Measurements from ENCODE around the gene GNAL. TPM values are rescaled to one million over a fixed set of nuclear protein-coding genes. Genes with fewer than 3 reads are reported as not detected.

GNAL gene
- total RNA-seq, 2 experiments from 2014 or later, result 0.11 to 0.19 TPM

DNA sequence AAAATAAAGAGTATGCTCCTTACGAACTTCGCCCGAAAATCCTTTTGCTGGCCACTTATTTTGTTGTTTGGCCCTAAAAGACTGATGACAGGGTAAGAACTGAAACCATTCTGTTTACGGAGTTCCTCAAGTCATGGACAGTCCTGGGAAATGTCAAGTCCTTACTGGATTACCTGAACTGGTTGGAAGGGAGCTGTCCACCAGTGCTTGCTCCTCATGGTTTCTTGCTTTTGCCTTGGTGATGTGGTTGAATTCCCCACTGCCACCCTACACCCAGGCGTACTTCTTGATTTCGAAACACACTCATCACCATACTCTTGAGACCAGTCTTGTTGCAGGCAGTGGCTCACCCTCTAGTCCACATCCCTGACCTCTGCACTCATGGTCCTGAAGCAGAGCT lies 113.1 kb downstream of the GNAL start:
- intact Hi-C loops (cut with DNase I, micrococcal nuclease), result no loop called here
- Mint-ChIP-seq H3K36me3 (ENCODE audit: low read depth) (no peaks in the 10 kb centered on the region), H3K4me3 (no peak overlapping the region), H3K27ac (no peak overlapping the region), H3K4me1 (ENCODE audit: low read depth) (no peaks in the 10 kb centered on the region), H3K27me3 (peaks cover 19% of the 10 kb centered on the region), H3K9me3 (no peaks in the 10 kb centered on the region)
- no peaks in the 10 kb centered on the region for H3K9me3 ChIP-seq (ENCODE audit: control insufficient read depth in 1 of 2, insufficient read depth in 1 of 2, low read length in 2 of 2)
- H3K4me3 ChIP-seq (ENCODE audit: low read length), result no peak overlapping the region
- H3K27ac ChIP-seq (ENCODE audit: low read depth in 1 of 2, low read length in 2 of 2), result no peak overlapping the region
- no peaks in the 10 kb centered on the region for H3K27me3 ChIP-seq (ENCODE audit: control insufficient read depth in 1 of 2, insufficient read depth in 2 of 2, low read length in 2 of 2)
- ChIA-PET POLR2A (no interaction called here), CTCF (no interaction called here)
- TF ChIP-seq, protein P1, sequence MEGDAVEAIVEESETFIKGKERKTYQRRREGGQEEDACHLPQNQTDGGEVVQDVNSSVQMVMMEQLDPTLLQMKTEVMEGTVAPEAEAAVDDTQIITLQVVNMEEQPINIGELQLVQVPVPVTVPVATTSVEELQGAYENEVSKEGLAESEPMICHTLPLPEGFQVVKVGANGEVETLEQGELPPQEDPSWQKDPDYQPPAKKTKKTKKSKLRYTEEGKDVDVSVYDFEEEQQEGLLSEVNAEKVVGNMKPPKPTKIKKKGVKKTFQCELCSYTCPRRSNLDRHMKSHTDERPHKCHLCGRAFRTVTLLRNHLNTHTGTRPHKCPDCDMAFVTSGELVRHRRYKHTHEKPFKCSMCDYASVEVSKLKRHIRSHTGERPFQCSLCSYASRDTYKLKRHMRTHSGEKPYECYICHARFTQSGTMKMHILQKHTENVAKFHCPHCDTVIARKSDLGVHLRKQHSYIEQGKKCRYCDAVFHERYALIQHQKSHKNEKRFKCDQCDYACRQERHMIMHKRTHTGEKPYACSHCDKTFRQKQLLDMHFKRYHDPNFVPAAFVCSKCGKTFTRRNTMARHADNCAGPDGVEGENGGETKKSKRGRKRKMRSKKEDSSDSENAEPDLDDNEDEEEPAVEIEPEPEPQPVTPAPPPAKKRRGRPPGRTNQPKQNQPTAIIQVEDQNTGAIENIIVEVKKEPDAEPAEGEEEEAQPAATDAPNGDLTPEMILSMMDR (IDR thresholded peaks at IDR 0.05), result no peak
- H3K4me1 ChIP-seq (ENCODE audit: insufficient read depth, low read length), result no peaks in the 10 kb centered on the region
- no peaks in the 10 kb centered on the region for H3K36me3 ChIP-seq (ENCODE audit: insufficient read depth, low read length)
- no peak for ATAC-seq (ENCODE audit: poor library complexity)
- DNase-seq, result no peak

DNA sequence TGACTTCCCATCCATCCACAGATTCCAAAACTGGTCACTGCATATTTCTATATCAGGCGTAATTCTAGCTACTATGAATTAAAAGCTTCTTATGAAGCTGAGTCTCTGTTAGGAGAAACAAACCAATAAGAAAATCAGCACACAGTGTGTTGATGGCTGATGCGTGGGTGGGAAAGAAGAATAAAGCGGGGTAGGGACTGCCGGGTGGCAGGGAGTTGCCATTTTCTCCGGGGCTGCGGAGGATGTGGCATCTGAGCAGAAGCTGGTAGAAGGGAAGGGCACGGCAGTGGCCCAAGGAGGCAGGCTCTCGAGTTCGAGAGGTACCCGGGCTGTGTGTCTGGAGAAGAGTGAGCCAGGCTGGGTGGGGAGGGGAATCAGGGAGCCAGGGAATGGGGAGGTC lies 113.5 kb downstream of the GNAL start:
- H3K4me3 ChIP-seq (ENCODE audit: low read length), result no peak overlapping the region
- no peak for ATAC-seq (ENCODE audit: poor library complexity)
- no peaks in the 10 kb centered on the region for H3K4me1 Mint-ChIP-seq (ENCODE audit: low read depth)
- ChIA-PET POLR2A (no interaction called here), CTCF (no interaction called here)
- no peaks in the 10 kb centered on the region for H3K27me3 ChIP-seq (ENCODE audit: control insufficient read depth in 1 of 2, insufficient read depth in 2 of 2, low read length in 2 of 2)
- TF ChIP-seq, protein P1 (IDR thresholded peaks at IDR 0.05), result no peak
- H3K9me3 Mint-ChIP-seq, result no peaks in the 10 kb centered on the region
- no peak overlapping the region for H3K27ac Mint-ChIP-seq
- intact Hi-C loops (cut with DNase I, micrococcal nuclease), result no loop called here
- no peaks in the 10 kb centered on the region for H3K36me3 ChIP-seq (ENCODE audit: insufficient read depth, low read length)
- peaks cover 19% of the 10 kb centered on the region for H3K27me3 Mint-ChIP-seq
- H3K27ac ChIP-seq (ENCODE audit: low read depth in 1 of 2, low read length in 2 of 2), result no peak overlapping the region
- H3K9me3 ChIP-seq (ENCODE audit: control insufficient read depth in 1 of 2, insufficient read depth in 1 of 2, low read length in 2 of 2), result no peaks in the 10 kb centered on the region
- no peak for DNase-seq
- H3K4me3 Mint-ChIP-seq, result no peak overlapping the region
- H3K36me3 Mint-ChIP-seq (ENCODE audit: low read depth), result no peaks in the 10 kb centered on the region
- H3K4me1 ChIP-seq (ENCODE audit: insufficient read depth, low read length), result no peaks in the 10 kb centered on the region

DNA sequence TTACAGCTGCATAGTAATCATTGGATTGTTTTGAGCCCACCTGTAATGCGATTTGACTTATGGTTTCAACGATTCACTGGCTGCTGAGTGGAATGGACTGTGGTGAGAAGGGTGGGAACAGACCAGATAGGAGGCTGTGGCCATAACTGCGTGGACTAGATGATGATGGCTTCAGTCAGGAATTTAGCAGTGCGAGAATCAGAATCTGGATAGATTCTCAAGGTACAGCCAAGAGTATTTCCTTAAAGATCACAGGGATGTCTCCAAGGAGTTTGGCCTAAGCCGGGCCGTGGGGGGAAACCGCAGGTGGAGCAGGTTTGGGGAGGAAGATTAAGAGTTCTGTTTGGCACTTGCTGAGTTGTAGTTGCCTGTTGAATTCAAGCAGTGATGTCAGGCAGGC lies 118.2 kb downstream of the GNAL start:
- H3K4me1 ChIP-seq (ENCODE audit: insufficient read depth, low read length), result no peaks in the 10 kb centered on the region
- TF ChIP-seq, protein P1 (IDR thresholded peaks at IDR 0.05), result no peak
- no peak overlapping the region for H3K27ac ChIP-seq (ENCODE audit: low read depth in 1 of 2, low read length in 2 of 2)
- no peak overlapping the region for H3K27ac Mint-ChIP-seq
- H3K9me3 Mint-ChIP-seq, result no peaks in the 10 kb centered on the region
- no peak overlapping the region for H3K4me3 Mint-ChIP-seq
- H3K27me3 ChIP-seq (ENCODE audit: control insufficient read depth in 1 of 2, insufficient read depth in 2 of 2, low read length in 2 of 2), result no peaks in the 10 kb centered on the region
- no peaks in the 10 kb centered on the region for H3K36me3 ChIP-seq (ENCODE audit: insufficient read depth, low read length)
- intact Hi-C loops (cut with DNase I, micrococcal nuclease), result no loop called here
- H3K27me3 Mint-ChIP-seq, result peaks cover 27% of the 10 kb centered on the region
- H3K36me3 Mint-ChIP-seq (ENCODE audit: low read depth), result no peaks in the 10 kb centered on the region
- ChIA-PET CTCF (no interaction called here), POLR2A (no interaction called here)
- H3K9me3 ChIP-seq (ENCODE audit: control insufficient read depth in 1 of 2, insufficient read depth in 1 of 2, low read length in 2 of 2), result no peaks in the 10 kb centered on the region
- H3K4me3 ChIP-seq (ENCODE audit: low read length), result no peak overlapping the region
- DNase-seq (no peak), ATAC-seq (ENCODE audit: poor library complexity) (no peak)
- H3K4me1 Mint-ChIP-seq (ENCODE audit: low read depth), result no peaks in the 10 kb centered on the region
